HG03378 (cell line): Measurements from ENCODE around the gene DNAH6.
"Not testable (repeated sequence)": the region's sequence is repeated elsewhere in the genome, so short reads cannot be mapped to it uniquely, and the experiment has no call there.

Experiments used
- ATAC-seq: cut with Tn5 transposase; IDR thresholded peaks from one replicate; pipeline ENCODE4 v1.9.1; 2021; ENCODE audit warnings: mild to moderate bottlenecking, moderate library complexity; ENCODE audit not compliant: unreplicated experiment

Gene DNAH6

DNA sequence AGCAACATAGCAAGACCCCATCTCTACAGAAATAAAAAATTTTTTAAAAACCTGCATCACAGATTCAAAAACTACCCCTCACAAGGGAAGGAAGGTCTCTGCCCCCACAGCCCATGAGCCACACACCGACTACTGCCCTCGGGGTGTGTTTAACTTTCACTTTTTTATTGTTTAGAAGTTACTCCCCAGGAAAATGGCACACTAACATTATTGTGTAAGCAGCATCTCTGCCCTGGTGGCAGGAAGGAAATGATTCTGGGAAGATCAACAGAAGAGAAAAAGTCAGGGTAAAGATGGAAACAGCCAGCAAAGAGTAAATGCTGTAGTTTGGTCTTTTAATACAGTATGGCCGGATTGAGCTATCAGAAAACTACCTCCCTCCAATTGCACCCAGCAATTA is 342.6 kb downstream of the DNAH6 start:
- no peak for ATAC-seq

DNA sequence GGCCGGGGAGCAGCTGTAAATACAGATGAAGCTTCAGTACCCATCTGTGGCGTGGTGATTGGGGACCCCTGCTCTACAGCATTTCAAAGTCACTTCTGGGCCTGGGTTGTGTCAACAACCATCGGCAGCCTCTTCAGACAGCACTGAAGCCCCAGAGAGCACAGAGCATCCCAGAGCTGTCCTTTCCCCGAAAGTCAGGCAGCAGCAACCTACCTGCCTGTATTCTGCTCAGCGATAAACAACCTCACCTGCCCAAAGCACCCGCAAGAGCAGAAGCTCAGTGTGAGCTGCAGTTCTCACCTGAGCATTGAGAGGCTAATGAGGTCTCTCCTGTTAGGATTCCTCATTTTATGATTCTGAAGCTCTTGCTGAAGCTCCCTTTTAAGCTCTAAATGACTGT is 345.2 kb downstream of the DNAH6 start:
- ATAC-seq = no peak

DNA sequence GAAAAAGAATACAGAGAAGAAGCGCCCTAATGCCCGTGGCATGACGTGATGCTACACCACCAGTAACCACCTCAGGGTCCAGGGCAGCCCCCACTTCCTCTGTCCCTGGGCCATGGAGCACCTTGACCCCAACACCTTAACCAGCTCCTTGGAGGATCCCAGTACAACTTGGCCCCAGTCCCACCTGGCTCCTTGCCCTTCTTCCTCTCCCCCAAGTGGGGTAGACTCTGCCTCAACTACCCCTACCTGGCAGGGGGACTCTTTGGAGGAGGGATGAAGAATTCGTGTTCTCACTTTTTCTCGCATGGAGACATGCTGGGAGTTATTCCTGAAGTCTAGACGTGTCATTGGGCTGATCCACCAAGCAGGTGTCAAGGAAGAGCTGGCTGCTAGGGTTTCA is 345.7 kb downstream of the DNAH6 start:
- ATAC-seq = no peak

DNA sequence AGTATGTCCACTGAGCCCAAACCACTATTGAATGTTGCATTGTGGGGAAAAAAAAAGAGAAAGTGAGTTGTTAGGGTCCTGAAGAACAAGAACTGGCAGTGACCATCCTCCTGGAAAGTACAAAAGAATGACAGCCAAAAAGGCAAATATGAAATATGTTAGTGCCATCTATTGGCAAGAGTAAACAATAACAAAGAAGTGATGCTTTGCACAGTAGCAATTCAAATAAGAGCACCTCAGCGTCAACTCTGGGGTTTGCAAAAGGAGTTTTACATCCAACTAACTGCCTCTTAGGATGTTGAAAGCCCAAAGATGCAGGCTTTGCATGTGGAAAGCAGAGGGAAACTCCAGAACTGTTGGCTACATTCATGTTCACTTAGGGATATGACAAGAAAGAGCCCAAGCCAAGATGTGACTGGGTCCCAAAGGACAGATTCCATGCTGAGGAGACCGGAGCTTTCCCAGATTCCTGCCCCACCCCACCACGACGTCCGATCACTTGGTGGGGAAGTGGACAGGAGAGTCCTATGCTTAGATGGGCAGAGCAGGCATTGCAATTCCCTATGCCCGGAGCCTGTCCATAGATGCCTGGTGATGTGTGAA is 349.0 kb downstream of the DNAH6 start:
- ATAC-seq = peak; percentile 78

DNA sequence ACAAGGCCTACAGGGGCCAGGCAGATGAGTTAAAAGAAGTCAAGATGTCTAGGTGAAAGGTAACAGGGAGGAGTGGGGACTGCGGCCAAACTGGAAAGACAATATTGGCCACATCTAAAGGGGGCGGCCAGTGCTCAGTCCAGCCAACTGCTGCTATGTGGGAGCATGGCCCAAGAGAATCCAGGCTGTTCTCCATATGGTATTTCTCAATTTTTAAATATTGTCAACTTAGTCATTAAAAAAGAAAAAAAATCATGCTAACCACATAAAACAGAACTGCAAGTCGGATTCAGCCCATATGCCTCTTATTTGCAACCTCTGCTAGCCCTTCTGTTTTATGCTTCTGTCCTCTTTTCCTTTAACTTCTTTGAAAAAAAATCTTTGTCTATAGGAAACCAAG is 349.8 kb downstream of the DNAH6 start:
- no peak for ATAC-seq

DNA sequence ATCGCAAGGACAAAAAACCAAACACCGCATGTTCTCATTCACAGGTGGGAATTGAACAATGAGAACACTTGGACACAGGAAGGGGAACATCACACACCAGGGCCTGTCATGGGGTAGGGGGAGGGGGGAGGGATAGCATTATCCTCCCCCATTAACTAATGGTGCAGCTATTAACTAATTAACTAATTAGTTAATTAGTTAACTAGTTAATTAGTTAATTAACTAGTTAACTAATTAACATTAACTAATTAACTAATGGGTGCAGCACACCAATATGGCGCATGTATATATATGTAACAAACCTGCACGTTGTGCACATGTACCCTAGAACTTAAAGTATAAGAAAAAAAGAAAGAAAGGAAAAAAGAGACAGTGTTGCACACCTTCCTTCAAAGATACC is 352.0 kb downstream of the DNAH6 start:
- not testable (repeated sequence) for ATAC-seq
